Measurements from ENCODE around the gene ADGRB3. TPM values are rescaled to one million over a fixed set of nuclear protein-coding genes. Genes with fewer than 3 reads are reported as not detected.
"Not testable (repeated sequence)": the region's sequence is repeated elsewhere in the genome, so short reads cannot be mapped to it uniquely, and the experiment has no call there.

Gene ADGRB3
- total RNA-seq, 1 experiment from 2014 or later = 0.24 TPM

DNA sequence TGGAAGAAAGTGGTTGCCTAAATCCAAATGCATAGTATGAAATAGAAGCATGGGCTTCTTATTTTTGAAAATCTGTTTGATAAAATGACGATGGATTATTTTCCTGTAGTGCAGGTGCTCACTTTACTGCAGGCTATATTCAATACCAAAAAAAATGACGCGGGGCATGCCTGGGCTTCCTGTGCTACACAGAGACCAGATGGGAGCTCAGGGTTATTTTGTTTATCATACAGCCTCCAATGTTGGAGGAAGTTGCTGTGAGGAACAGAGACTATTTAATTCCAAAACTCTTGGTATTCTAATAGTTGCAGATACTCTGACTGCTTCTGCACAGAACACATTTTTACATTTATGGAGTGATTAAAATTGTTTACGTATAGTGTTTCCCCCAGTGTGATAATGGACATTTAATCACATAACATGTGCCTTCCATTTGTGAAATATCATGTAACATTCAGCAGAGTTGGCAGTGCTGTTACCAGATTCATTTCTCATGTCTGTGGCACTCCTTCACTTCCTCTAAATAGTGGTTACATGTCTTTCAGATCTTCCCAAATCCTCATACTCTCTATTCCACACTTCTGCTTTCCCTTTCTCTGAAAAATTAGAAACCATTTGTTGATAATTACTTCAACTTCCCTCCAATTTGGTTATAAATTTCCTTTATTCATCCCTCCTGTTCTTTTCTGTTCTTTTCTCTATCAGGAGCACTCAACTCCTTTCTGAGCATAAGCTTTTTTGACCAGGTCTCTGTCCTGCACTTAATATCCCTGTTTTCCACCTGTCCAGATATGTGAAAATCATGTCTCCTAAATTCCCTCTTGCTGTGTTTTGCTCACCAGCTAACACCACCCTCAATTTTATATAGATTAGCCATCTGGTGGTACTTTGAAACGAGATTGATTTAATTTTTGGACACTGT lies 121.6 kb downstream of the ADGRB3 start:
- in situ Hi-C loops (cut with HindIII; ENCODE audit: low pct_unique_long_range_greater_than_20kb, low sequenced_read_pairs) = no loop called here
- DNase-seq (ENCODE audit: low read depth) = no peak

DNA sequence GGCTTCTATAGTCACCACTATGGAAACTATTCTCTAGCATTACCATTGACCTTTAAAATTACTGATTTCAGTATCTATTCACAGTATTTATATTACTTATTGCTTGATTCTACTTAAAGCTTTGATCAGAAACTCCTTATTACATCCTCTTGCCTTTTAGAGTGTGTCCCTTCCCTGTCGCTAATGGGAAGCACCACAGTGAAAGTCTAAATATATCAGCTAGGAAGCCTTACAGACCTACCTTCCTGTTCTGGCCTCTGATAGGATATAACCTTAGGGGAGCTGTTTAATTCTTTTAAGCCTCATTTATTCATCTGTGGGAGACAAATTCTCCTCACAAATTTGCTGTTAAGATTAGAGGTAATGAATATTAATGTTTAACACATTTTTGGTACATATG lies 122.7 kb downstream of the ADGRB3 start:
- no peak for DNase-seq (ENCODE audit: low read depth)
- in situ Hi-C loops (cut with HindIII; ENCODE audit: low pct_unique_long_range_greater_than_20kb, low sequenced_read_pairs) = no loop called here

- in situ Hi-C loops (cut with HindIII; ENCODE audit: low pct_unique_long_range_greater_than_20kb, low sequenced_read_pairs) = no loop called here
- DNase-seq (ENCODE audit: low read depth) = no peak
Measured at GRCh38 chr6:68758559-68758958, 123.5 kb downstream of the ADGRB3 start.

DNA sequence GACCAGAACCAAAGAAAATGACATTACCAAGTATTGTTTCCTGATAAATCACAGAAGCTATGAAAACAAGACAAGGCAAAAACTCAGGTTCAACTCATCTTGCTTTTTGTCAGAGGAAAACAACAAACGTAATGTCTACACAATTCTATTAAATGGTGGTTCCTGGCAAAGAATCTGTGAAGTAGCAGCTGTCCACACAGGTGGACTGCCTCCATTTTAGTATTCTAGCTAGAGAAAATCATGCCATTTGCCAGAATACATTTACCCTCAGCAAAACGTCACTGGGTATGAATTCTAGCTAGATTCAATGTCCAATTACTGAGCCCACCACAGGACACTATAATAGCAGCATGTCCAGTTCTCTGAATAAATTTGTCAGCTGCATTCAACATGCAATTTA lies 125.4 kb downstream of the ADGRB3 start:
- in situ Hi-C loops (cut with HindIII; ENCODE audit: low pct_unique_long_range_greater_than_20kb, low sequenced_read_pairs) = no loop called here

GRCh38 chr6:68760941-68761676 lies 126.0 kb downstream of the ADGRB3 start:
- in situ Hi-C loops (cut with HindIII; ENCODE audit: low pct_unique_long_range_greater_than_20kb, low sequenced_read_pairs) = no loop called here
- no peak for DNase-seq (ENCODE audit: low read depth)

More for the DNA sequence above, 125.4 kb downstream of the ADGRB3 start:
- DNase-seq (ENCODE audit: low read depth) = no peak

DNA sequence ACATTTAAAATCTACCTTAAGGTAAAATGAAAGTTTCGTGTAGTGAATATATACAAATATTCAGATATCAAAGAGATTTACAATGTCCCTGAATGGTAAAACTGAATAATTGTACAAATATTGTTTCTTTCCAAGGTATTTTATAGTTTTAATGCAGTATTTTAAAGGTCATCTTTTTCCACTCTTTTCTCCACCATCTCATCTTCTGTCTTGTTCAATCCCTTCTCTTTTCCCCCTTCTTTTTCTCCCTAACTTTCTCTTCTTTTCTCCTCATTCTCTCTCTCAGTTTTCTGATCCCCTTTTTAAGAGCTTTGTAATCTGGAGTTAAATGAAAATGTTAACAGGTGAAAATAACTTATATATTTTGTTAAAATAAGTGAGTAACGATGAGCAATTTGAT lies 126.9 kb downstream of the ADGRB3 start:
- in situ Hi-C loops (cut with HindIII; ENCODE audit: low pct_unique_long_range_greater_than_20kb, low sequenced_read_pairs) = no loop called here
- DNase-seq (ENCODE audit: low read depth) = no peak

GRCh38 chr6:68771426-68771825 lies 136.3 kb downstream of the ADGRB3 start:
- in situ Hi-C loops (cut with HindIII; ENCODE audit: low pct_unique_long_range_greater_than_20kb, low sequenced_read_pairs) = no loop called here
- no peak for DNase-seq (ENCODE audit: low read depth)

DNA sequence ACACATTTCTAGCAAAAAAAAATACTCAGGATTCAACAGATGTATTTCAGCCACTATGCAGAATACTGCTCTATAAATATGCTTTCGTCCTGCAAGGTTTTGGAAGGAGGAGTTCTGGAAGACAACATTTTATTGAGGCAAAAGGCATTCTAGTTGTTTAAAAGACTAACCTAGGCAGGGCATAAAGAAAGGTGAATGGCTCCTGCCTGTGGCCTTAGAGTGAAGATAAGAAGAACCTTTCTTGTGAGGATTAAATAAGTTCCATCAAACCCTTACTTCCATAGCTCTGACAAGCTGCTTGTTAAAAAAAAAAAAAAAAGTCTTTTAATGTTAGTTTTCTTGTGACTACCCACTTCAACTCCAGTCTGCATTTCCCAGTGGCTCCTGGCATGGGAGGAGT lies 139.8 kb downstream of the ADGRB3 start:
- DNase-seq (ENCODE audit: low read depth) = no peak
- in situ Hi-C loops (cut with HindIII; ENCODE audit: low pct_unique_long_range_greater_than_20kb, low sequenced_read_pairs) = no loop called here

- in situ Hi-C loops (cut with HindIII; ENCODE audit: low pct_unique_long_range_greater_than_20kb, low sequenced_read_pairs) = no loop called here
- no peak for DNase-seq (ENCODE audit: low read depth)
Measured at GRCh38 chr6:68776354-68776753, 141.3 kb downstream of the ADGRB3 start.

DNA sequence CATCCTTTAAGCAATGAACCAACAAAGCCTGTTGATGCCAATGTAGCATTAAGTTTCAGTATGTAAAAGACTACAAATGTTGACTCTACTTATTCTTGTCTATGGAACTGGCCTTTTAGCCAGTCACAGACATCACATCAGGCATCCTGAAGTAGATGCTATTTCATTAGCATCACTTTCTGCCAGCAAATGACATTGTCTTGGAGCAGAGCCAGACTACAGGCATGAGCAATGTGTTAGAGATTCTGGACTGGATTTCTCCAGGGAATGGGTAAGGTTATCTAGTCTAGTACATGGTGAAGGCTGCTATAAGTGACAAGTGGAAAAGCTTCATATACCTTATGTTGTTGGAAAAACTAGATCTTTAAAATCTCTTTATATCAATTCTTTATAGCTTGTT lies 142.9 kb downstream of the ADGRB3 start:
- DNase-seq (ENCODE audit: low read depth) = no peak
- in situ Hi-C loops (cut with HindIII; ENCODE audit: low pct_unique_long_range_greater_than_20kb, low sequenced_read_pairs) = no loop called here

DNA sequence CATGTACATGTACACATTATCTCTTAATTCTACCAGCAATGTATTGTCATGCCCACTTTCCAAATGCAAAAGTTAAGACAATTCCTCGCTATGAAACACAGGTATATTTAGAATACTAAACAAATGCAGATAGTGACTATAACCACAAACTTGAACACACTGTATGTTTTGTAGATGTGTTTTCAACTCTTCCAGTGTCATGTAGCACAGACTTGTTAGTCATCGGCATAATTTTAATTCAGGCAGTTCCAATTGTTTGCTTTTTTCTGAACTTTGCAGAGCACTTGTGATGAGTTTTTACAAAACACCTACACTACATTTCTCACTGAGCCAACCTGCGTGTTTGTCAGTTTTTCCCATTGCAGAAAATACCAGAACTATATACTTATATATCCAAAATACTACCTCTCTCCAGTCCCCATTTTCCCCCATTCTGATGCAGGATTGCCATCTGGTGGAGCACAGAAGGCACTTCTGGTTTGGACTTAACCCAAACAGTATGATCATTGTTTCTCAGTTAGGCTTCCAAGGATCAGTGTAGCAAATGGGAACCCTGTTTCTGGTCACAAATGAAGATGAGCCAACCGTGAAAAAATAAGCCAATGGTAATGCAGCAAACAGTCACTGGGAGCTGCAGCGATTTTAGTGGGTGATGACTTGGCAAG lies 143.4 kb downstream of the ADGRB3 start:
- in situ Hi-C loops (cut with HindIII; ENCODE audit: low pct_unique_long_range_greater_than_20kb, low sequenced_read_pairs) = no loop called here
- DNase-seq (ENCODE audit: low read depth) = peak; percentile 18

GRCh38 chr6:68779366-68779765 lies 144.3 kb downstream of the ADGRB3 start:
- in situ Hi-C loops (cut with HindIII; ENCODE audit: low pct_unique_long_range_greater_than_20kb, low sequenced_read_pairs) = no loop called here

DNA sequence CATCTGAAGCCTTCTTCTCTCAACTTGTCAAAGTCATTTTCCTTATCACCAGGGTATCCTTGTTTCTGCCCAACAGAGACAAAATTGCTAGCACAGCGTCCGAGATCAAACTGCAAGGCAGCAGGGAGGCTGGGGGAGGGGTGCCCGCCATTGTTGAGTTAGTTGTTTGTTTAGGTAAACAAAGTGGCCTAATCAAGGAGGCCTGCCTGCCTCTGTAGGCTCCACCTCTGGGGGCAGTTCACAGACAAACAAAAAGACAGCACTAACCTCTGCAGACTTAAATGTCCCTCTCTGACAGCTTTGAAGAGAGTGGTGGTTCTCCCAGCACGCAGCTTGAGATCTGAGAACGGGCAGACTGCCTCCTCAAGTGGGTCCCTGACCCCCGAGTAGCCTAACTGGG lies 155.0 kb downstream of the ADGRB3 start:
- in situ Hi-C loops (cut with HindIII; ENCODE audit: low pct_unique_long_range_greater_than_20kb, low sequenced_read_pairs); DNase-seq (ENCODE audit: low read depth): not testable (repeated sequence)

More at GRCh38 chr6:68779366-68779765, 144.3 kb downstream of the ADGRB3 start:
- DNase-seq (ENCODE audit: low read depth) = no peak

DNA sequence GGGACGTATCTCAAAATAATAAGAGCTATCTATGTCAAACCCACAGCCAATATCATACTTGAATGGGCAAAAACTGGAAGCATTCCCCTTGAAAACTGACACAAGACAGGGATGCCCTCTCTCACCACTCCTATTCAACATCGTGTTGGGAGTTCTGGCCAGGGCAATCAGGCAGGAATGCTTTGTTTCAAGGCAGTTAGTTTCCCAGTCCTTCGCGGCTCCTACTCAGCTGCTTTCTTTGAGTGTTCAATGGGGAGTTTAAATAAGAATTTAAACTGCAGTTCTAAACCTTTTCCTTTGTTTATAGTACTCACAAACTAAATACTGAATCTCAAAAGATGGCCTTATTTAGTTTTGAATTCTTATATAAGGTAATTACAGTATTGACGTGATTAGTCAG lies 179.9 kb downstream of the ADGRB3 start:
- DNase-seq (ENCODE audit: low read depth); in situ Hi-C loops (cut with HindIII; ENCODE audit: low pct_unique_long_range_greater_than_20kb, low sequenced_read_pairs): not testable (repeated sequence)

GRCh38 chr6:68826501-68826900 lies 191.4 kb downstream of the ADGRB3 start:
- no peak for DNase-seq (ENCODE audit: low read depth)
- in situ Hi-C loops (cut with HindIII; ENCODE audit: low pct_unique_long_range_greater_than_20kb, low sequenced_read_pairs) = no loop called here

DNA sequence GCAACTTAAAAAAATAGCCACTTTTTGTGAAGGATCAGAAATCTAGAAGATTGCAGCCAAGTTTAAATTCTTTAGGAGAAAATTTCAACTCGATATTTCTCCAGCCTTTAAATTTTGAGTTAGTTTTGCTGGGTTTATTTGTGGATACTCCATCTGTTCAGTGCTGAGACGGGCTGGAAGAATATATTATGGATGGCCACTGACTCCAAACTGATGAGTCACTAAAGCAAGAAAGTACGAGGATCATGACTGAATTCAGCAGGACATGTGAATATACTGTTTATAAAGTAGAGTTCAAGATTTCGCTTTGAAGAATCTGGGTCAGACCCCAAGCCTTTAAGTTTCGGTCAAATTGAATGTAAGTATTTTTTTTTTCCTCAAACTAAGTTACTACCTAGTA lies 199.5 kb downstream of the ADGRB3 start:
- no peak for DNase-seq (ENCODE audit: low read depth)
- in situ Hi-C loops (cut with HindIII; ENCODE audit: low pct_unique_long_range_greater_than_20kb, low sequenced_read_pairs) = no loop called here

- DNase-seq (ENCODE audit: low read depth) = no peak
- in situ Hi-C loops (cut with HindIII; ENCODE audit: low pct_unique_long_range_greater_than_20kb, low sequenced_read_pairs) = no loop called here
Measured at GRCh38 chr6:68838571-68838970, 203.5 kb downstream of the ADGRB3 start.

GRCh38 chr6:68852791-68853190 lies 217.7 kb downstream of the ADGRB3 start:
- DNase-seq (ENCODE audit: low read depth) = no peak
- in situ Hi-C loops (cut with HindIII; ENCODE audit: low pct_unique_long_range_greater_than_20kb, low sequenced_read_pairs) = no loop called here

DNA sequence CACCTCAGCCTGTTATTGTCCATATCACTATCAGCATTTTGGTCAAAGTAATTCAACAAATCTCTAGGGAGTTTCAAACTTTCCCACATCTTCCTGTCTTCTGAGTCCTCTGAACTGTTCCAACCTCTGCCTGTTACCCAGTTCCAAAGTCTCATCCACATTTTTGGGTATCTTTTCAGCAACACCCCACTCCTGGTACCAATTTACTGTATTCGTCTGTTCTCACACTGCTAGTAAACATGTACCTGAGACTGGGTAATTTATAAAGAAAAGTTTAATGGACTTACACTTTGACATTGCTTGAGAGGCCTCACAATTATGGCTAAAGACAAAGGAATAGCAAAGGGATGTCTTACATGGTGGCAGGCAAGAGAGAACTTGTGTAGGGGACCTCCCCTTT lies 224.2 kb downstream of the ADGRB3 start:
- in situ Hi-C loops (cut with HindIII; ENCODE audit: low pct_unique_long_range_greater_than_20kb, low sequenced_read_pairs) = no loop called here
- DNase-seq (ENCODE audit: low read depth) = no peak
